Thyroid gland (tissue), 4 donors: ENCODE results near the gene CPXM1.

Experiments used
- CTCF ChIP-seq, 6 experiments: fragments of 200-600 bp in 3 of 6; fragments of 450-650 bp in 3 of 6; sonication (generic) in 3 of 6; IDR thresholded peaks; one replicate each; pipeline ENCODE4 v1.5.1; 2016 to 2019; ENCODE audit warnings: antibody characterized with exemption in 6 of 6, mild to moderate bottlenecking in 2 of 6, inconsistent platforms in 1 of 6, moderate library complexity in 1 of 6
- POLR2A ChIP-seq, 2 donors: fragments of 450-650 bp; IDR thresholded peaks; one replicate each; pipeline ENCODE4 v1.6.1; 2017; ENCODE audit warnings: antibody characterized with exemption in 2 of 2, mild to moderate bottlenecking in 2 of 2, moderate library complexity in 1 of 2

- TF ChIP-seq CTCF (IDR thresholded peaks at IDR 0.05): no peak
- no peak for TF ChIP-seq POLR2A (IDR thresholded peaks at IDR 0.05)
Measured at GRCh38 chr20:2775139-2775538, 25.3 kb downstream of the CPXM1 start.
